Lower leg skin (tissue), 3 donors: ENCODE data around the gene TBX4.

Experiments used
- CTCF ChIP-seq, 3 donors: fragments of 450-650 bp; IDR thresholded peaks; one replicate each; pipeline ENCODE4 v1.5.1; 2016; ENCODE audit warnings: antibody characterized with exemption in 3 of 3, mild to moderate bottlenecking in 3 of 3, moderate library complexity in 2 of 3
- POLR2A ChIP-seq, 2 donors: fragments of 450-650 bp; IDR thresholded peaks; one replicate each; pipeline ENCODE4 v1.6.1; 2016 to 2017; ENCODE audit warnings: antibody characterized with exemption in 2 of 2, mild to moderate bottlenecking in 1 of 2, moderate library complexity in 1 of 2

- TF ChIP-seq CTCF (IDR thresholded peaks at IDR 0.05) (no peak), POLR2A (IDR thresholded peaks at IDR 0.05) (no peak)
Measured at GRCh38 chr17:61474934-61475333, 22.7 kb downstream of the TBX4 start.
